HepG2 (cell line): ENCODE results near the gene NAV2. TPM values are rescaled to one million over a fixed set of nuclear protein-coding genes. Genes with fewer than 3 reads are reported as not detected.

Experiments
- ATAC-seq: fragments of 200-7000 bp; cut with Tn5 transposase; 3 replicates; pipeline ENCODE4 v1.9.1; 2020; ENCODE audit warnings: mild to moderate bottlenecking, moderate library complexity
- BruUV-seq: library from RNA; stranded (reverse); fragments of 400-500 nt; replicated peaks from 2 replicates; lab custom pipeline; 2021; lab: Mats Ljungman, UMichigan
- CTCF ChIA-PET: fragments of 300-600 bp; formaldehyde crosslinking; extraction: SDS; loops from one replicate; lab custom pipeline; 2021; ENCODE audit warnings: low total read pairs, inconsistent platforms, low intra/inter-chr PET ratio; lab: Yijun Ruan, JAX
- POLR2A ChIA-PET: fragments of 350-600 bp; sonication (Branson Sonifier 250); formaldehyde crosslinking; loops from one replicate; lab custom pipeline; 2020; ENCODE audit warnings: antibody characterized with exemption, inconsistent platforms; lab: Yijun Ruan, JAX
- DNase-seq: peaks from one replicate; pipeline ENCODE4 v3.0.0-alpha.2; 2015; ENCODE audit warnings: low spot score
- FAIRE-seq: peaks from 3 replicates; lab custom pipeline; 2011; peaks lifted over from hg19 to GRCh38; lab: Jason Lieb, UNC
- H2AFZ ChIP-seq: one replicate; pipeline ENCODE4 v1.6.1; 2011; ENCODE audit warnings: low read length, inconsistent platforms
- H3K27ac ChIP-seq: fragments of 300-600 bp; 3 replicates; pipeline ENCODE4 v1.8.0; 2011; ENCODE audit warnings: mixed run types, mild to moderate bottlenecking, mixed read lengths, low read length, inconsistent platforms; ENCODE audit not compliant: insufficient read depth; ENCODE audit errors: extremely low read length
- H3K27me3 ChIP-seq, 2 experiments: fragments of 200-600 bp in 1 of 2; 2 replicates in 1 of 2; 3 replicates in 1 of 2; pipeline versions ENCODE4 v1.6.0 to v1.8.0; 2011; ENCODE audit warnings: low read length in 2 of 2, mild to moderate bottlenecking in 2 of 2, moderate library complexity in 2 of 2, inconsistent platforms in 1 of 2; ENCODE audit not compliant: insufficient read depth in 2 of 2, control insufficient read depth in 1 of 2
- H3K36me3 ChIP-seq, 2 experiments: fragments of 200-600 bp in 1 of 2; replicated peaks in 1 of 2; 2 replicates in 1 of 2; 3 replicates in 1 of 2; pipeline versions ENCODE4 v1.5.1 to v1.8.0; 2011; ENCODE audit warnings: low read length in 2 of 2, inconsistent platforms in 1 of 2; ENCODE audit not compliant: insufficient read depth in 2 of 2, control insufficient read depth in 1 of 2
- H3K4me1 ChIP-seq: 2 replicates; pipeline ENCODE4 v1.5.1; 2012; ENCODE audit warnings: low read length, inconsistent platforms; ENCODE audit not compliant: insufficient read depth
- H3K4me2 ChIP-seq: 2 replicates; pipeline ENCODE4 v1.6.0; 2011; ENCODE audit warnings: low read depth, low read length, inconsistent platforms
- H3K4me3 ChIP-seq, 3 experiments: fragments of 200-600 bp in 1 of 3; sonication (generic), shearing (Covaris generic) in 1 of 3; replicated peaks in 1 of 3; 2 replicates each; pipeline ENCODE4 v1.5.1; 2011 to 2016; ENCODE audit warnings: low read length in 3 of 3, inconsistent platforms in 2 of 3, low read depth in 2 of 3, mild to moderate bottlenecking in 2 of 3, control low read depth in 1 of 3, mixed read lengths in 1 of 3; ENCODE audit not compliant: insufficient read depth in 1 of 3
- H3K79me2 ChIP-seq: one replicate; pipeline ENCODE4 v1.6.1; 2011; ENCODE audit warnings: low read length, inconsistent platforms; ENCODE audit not compliant: insufficient read depth
- H3K9ac ChIP-seq: 2 replicates; pipeline ENCODE4 v1.6.0; 2011; ENCODE audit warnings: mild to moderate bottlenecking, low read depth, low read length, inconsistent platforms; ENCODE audit not compliant: insufficient read depth
- H3K9me3 ChIP-seq: 2 replicates; pipeline ENCODE4 v1.5.1; 2012; ENCODE audit warnings: mild to moderate bottlenecking, low read length
- H4K20me1 ChIP-seq: 2 replicates; pipeline ENCODE4 v1.6.0; 2011; ENCODE audit warnings: inconsistent platforms, mild to moderate bottlenecking, low read length, moderate library complexity; ENCODE audit not compliant: insufficient read depth
- GPN1 ChIP-seq: sonication (generic); formaldehyde crosslinking; IDR thresholded peaks from 2 replicates; pipeline ENCODE4 v1.5.1; 2020; ENCODE audit warnings: missing genetic modification reagents, borderline replicate concordance
- HMGA1 ChIP-seq: sonication (generic); formaldehyde crosslinking; conservative IDR thresholded peaks from 2 replicates; pipeline ENCODE4 v1.4.0; 2020; ENCODE audit warnings: missing genetic modification reagents
- HOXA7 ChIP-seq: sonication (generic); formaldehyde crosslinking; IDR thresholded peaks from 2 replicates; pipeline ENCODE4 v1.8.1; 2022; ENCODE audit warnings: mild to moderate bottlenecking, missing genetic modification reagents, moderate library complexity
- KLF16 ChIP-seq, 2 experiments: sonication (generic) in 1 of 2; formaldehyde crosslinking in 1 of 2; IDR thresholded peaks; 2 replicates each; pipeline versions ENCODE4 v1.6.1 to v1.8.0; 2016 to 2023; ENCODE audit warnings: missing genetic modification reagents in 2 of 2, missing compliant biosample characterization in 1 of 2
- MAX ChIP-seq: IDR thresholded peaks from 2 replicates; pipeline ENCODE4 v1.6.1; 2012; ENCODE audit warnings: inconsistent platforms
- SOX6 ChIP-seq, 2 experiments: fragments of 450-650 bp in 1 of 2; sonication (generic) in 1 of 2; formaldehyde crosslinking in 1 of 2; IDR thresholded peaks; 2 replicates each; pipeline versions ENCODE4 v1.4.0 to v1.6.1; 2017 to 2020; ENCODE audit warnings: antibody characterized with exemption in 1 of 2, mild to moderate bottlenecking in 1 of 2, missing genetic modification reagents in 1 of 2
- ZBTB14 ChIP-seq: sonication (generic); formaldehyde crosslinking; IDR thresholded peaks from 2 replicates; pipeline ENCODE4 v1.4.0; 2020; ENCODE audit warnings: missing genetic modification reagents
- ZBTB43 ChIP-seq: sonication (generic); formaldehyde crosslinking; conservative IDR thresholded peaks from 2 replicates; pipeline ENCODE4 v1.4.0; 2020; ENCODE audit warnings: missing genetic modification reagents
- ZBTB8A ChIP-seq: sonication (generic); formaldehyde crosslinking; IDR thresholded peaks from 2 replicates; pipeline ENCODE4 v1.4.0; 2020; ENCODE audit warnings: mild to moderate bottlenecking, low read depth, missing genetic modification reagents, borderline replicate concordance
- ZFYVE20 ChIP-seq: sonication (generic); formaldehyde crosslinking; IDR thresholded peaks from 2 replicates; pipeline ENCODE4 v1.8.0; 2023; ENCODE audit warnings: low read depth, mild to moderate bottlenecking, moderate library complexity, missing genetic modification reagents, borderline replicate concordance
- ZKSCAN5 ChIP-seq: sonication (generic); formaldehyde crosslinking; IDR thresholded peaks from 2 replicates; pipeline ENCODE4 v1.5.1; 2020; ENCODE audit warnings: mild to moderate bottlenecking, missing genetic modification reagents
- ZNF281 ChIP-seq: sonication (generic); formaldehyde crosslinking; IDR thresholded peaks from 2 replicates; pipeline ENCODE4 v1.4.0; 2020; ENCODE audit warnings: missing genetic modification reagents, borderline replicate concordance
- ZNF879 ChIP-seq: sonication (generic); formaldehyde crosslinking; IDR thresholded peaks from 2 replicates; pipeline ENCODE4 v1.8.1; 2023; ENCODE audit warnings: missing genetic modification reagents
- WGBS: methylation state at CpG from one replicate; pipeline ENCODE4 v1.1.6; 2017; ENCODE audit warnings: low lambda C conversion rate; 5-methylcytosine and 5-hydroxymethylcytosine counted together
- in situ Hi-C: cut with HindIII; loops from 2 replicates; pipeline ENCODE4 v1.10.0; 2017; ENCODE audit warnings: low pct_unique_long_range_greater_than_20kb; ENCODE audit not compliant: extremely low pct_ligation_motif_present
- intact Hi-C: fragments of 100-400 bp; cut with micrococcal nuclease; formaldehyde crosslinking; loops from one replicate; pipeline ENCODE4 v1.10.0; 2022; ENCODE audit not compliant: unreplicated experiment
- polyA plus RNA-seq, 8 experiments: library from polyadenylated mRNA; depleted of rRNA in 3 of 8; stranded (reverse) in 7 of 8; unstranded in 1 of 8; fragments of >200 nt; fragmentation: Illumina TruSeq in 4 of 8; extraction: Trizol in 4 of 8; gene quantifications; 2 replicates each; pipeline versions ENCODE4 v1.2.1 to v1.2.3, GENCODE V29; 2011 to 2016; ENCODE audit warnings: low read depth in 4 of 8, missing spikeins in 1 of 8, mixed read lengths in 1 of 8; ENCODE audit not compliant: insufficient read depth in 1 of 8
- total RNA-seq, 5 experiments: library from RNA; depleted of rRNA; stranded (reverse); fragments of >200 nt; fragmentation: Illumina TruSeq; extraction: Trizol; gene quantifications; 2 replicates each; pipeline ENCODE4 v1.2.3, GENCODE V29; 2016; ENCODE audit warnings: low read depth in 1 of 5

The NAV2 gene
- total and polyA plus RNA-seq, 2 of the 13 experiments (the other 11 are each of a cell fraction or from before 2014, with no cell fraction given): 9.3 to 34.6 TPM

- intact Hi-C loops (no loop called here), in situ Hi-C loops (no loop called here)
Observed at GRCh38 chr11:19921976-19922688, 209.5 kb downstream of the NAV2 start.

GRCh38 chr11:19922689-19923035 is 210.0 kb downstream of the NAV2 start:
- WGBS: 52% methylated on average over 3 of the region's 3 CpGs
- no peaks in the 10 kb centered on the region for H4K20me1 ChIP-seq
- in situ Hi-C loops: no loop called here
- DNase-seq (no peak), ATAC-seq (no peak), FAIRE-seq (no peak)
- intact Hi-C loops: no loop called here
- no TSS peak for BruUV-seq
- no peak overlapping the region for H3K27ac ChIP-seq
- no peak overlapping the region for H3K9ac ChIP-seq
- H3K27me3 ChIP-seq: no peaks in the 10 kb centered on the region
- H3K9me3 ChIP-seq: no peaks in the 10 kb centered on the region
- H2AFZ ChIP-seq: no peak overlapping the region
- H3K4me3 ChIP-seq: no peak overlapping the region
- no peak overlapping the region for H3K4me2 ChIP-seq
- no peaks in the 10 kb centered on the region for H3K79me2 ChIP-seq
- ChIA-PET POLR2A (interaction anchor here (1.5 kb wide), 1 partner anchor 10 kb away, joined by 4 read pairs; no protein-coding TSS in a partner anchor), CTCF (no interaction called here)
- H3K36me3 ChIP-seq: no peaks in the 10 kb centered on the region
- peaks cover 33% of the 10 kb centered on the region for H3K4me1 ChIP-seq
- TF ChIP-seq KLF16 (CRISPR knock-in tag; IDR thresholded peaks at IDR 0.05) (no peak), HOXA7 (CRISPR knock-in tag) (no peak), ZBTB14 (CRISPR knock-in tag) (no peak), MAX (no peak), ZKSCAN5 (CRISPR knock-in tag) (no peak), ZBTB8A (CRISPR knock-in tag) (no peak), ZBTB43 (CRISPR knock-in tag) (no peak), HMGA1 (CRISPR knock-in tag) (no peak), ZNF879 (CRISPR knock-in tag) (no peak), ZFYVE20 (CRISPR knock-in tag) (no peak), ZNF281 (CRISPR knock-in tag) (no peak)

More at GRCh38 chr11:19921976-19922688, 209.5 kb downstream of the NAV2 start:
- DNase-seq (no peak), ATAC-seq (peak; percentile 45), FAIRE-seq (no peak)
- Histone ChIP-seq H3K4me1 (peaks cover 34% of the 10 kb centered on the region), H2AFZ (no peak overlapping the region), H3K36me3 (no peaks in the 10 kb centered on the region), H3K9ac (no peak overlapping the region), H3K27ac (peak overlapping the region; percentile 0), H3K79me2 (no peaks in the 10 kb centered on the region), H3K27me3 (no peaks in the 10 kb centered on the region), H3K4me2 (no peak overlapping the region), H3K9me3 (no peaks in the 10 kb centered on the region), H3K4me3 (no peak overlapping the region), H4K20me1 (no peaks in the 10 kb centered on the region)
- POLR2A ChIA-PET: interaction anchor here (1.5 kb wide), 1 partner anchor 9 kb away, joined by 4 read pairs; no protein-coding TSS in a partner anchor
- BruUV-seq: no TSS peak
- 51% methylated on average over 3 of the region's 3 CpGs for WGBS
- TF ChIP-seq SOX6 (IDR thresholded peaks at IDR 0.05) (no peak), SOX6 (CRISPR knock-in tag; IDR thresholded peaks at IDR 0.05) (no peak), GPN1 (CRISPR knock-in tag) (no peak)
- CTCF ChIA-PET: no interaction called here
